ENCODE measurements around the gene WWOX.

WWOX gene

DNA sequence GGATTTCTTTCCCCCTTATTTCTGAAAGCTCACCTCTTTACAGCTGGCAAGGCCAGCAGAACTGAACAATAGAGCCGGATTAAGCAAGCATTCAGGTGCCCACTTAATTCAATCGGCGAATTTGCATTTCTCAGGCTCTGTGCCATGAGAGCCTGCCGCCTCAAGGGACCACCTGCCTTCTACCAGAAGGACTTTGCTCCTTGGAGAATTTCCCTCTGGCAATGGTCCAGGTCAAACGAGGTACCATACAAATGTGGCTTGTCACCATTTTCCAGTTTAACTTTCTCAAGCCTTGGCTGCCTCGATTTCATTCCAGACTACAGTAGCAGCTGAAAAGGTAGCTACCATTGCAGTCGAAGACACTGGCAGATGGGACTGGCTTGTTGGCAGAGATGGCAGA is 967.1 kb downstream of the WWOX start:
- in situ Hi-C loops (cut with MboI; ENCODE audit: low sequenced_read_pairs), result no loop called here

GRCh38 chr16:79067600-79067999 is 968.1 kb downstream of the WWOX start:
- in situ Hi-C loops (cut with MboI; ENCODE audit: low sequenced_read_pairs), result no loop called here

DNA sequence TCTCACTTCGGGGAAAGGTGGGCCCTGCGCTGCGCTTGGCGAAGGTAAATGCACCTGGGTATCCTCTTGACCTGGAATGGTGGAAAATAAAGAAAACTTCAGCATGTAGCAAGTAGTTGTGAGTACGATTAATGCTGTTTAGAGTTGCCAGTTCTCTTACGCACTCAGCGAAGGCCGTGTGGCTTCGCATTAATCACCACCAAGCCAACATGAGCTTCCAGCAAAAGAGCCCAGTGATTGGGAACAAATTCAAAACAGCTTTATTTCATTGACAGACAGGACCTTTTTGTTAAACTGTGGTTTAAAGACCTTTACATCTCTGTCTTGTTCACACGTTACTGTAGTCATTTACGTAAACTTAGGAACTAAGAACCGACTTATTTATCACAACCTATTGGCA is 969.7 kb downstream of the WWOX start:
- in situ Hi-C loops (cut with MboI; ENCODE audit: low sequenced_read_pairs), result no loop called here

DNA sequence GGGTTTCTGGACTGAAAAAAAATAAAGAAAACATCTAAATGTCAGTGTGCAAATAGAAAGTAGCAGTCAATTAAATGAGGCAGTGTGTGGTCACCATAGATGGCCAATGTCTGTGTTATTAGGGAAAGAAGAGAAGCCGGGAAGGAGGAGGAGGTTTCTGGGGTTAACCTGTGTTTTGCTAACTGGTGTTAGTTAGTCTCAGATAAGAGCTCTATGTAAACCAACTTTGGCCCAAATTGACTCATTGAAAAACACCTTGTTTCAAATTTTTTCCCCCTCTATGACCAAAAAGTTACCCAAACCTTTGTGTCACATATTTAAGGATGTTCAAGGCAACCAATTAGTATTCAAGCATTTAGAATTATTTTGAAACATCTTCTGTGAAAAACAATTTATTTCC is 970.2 kb downstream of the WWOX start:
- in situ Hi-C loops (cut with MboI; ENCODE audit: low sequenced_read_pairs), result no loop called here

DNA sequence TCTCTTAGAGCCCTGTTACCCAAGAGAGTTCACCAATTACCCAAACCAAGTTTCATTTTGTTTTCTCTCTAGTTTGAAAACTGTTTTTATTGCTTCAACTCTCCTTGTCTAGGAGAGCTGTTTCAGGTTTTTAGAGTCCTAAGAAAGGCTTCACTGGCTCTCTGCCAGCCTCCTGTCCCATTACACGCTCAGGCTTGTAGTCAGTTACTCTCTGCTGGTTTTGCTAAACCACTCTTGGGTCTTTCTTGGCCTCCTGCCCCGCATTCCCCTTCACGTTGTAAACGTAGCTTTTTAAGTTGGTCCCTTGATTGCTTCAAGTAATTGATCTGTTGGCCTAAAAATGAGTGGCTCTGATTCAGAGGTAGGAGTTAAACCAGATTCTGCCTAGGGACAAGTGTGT is 972.0 kb downstream of the WWOX start:
- in situ Hi-C loops (cut with MboI; ENCODE audit: low sequenced_read_pairs), result no loop called here

DNA sequence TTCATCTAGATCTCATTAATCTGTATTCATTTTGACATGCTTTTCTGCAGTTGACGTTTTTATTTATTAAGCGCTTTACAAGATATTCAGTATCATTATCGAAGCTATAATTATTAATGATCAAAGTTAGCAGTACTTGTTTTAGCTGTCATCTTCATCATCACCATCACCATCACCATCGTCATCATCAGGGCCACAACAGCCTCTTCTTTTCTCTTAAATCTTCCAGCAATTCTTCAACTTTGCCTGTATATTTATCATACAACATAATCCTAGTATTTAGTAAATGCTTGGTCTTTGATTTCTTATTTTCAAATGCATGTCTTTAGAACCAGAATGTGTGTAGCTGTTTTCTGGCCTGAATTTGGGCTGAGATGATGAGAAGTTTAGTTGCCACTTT is 973.1 kb downstream of the WWOX start:
- in situ Hi-C loops (cut with MboI; ENCODE audit: low sequenced_read_pairs), result no loop called here

DNA sequence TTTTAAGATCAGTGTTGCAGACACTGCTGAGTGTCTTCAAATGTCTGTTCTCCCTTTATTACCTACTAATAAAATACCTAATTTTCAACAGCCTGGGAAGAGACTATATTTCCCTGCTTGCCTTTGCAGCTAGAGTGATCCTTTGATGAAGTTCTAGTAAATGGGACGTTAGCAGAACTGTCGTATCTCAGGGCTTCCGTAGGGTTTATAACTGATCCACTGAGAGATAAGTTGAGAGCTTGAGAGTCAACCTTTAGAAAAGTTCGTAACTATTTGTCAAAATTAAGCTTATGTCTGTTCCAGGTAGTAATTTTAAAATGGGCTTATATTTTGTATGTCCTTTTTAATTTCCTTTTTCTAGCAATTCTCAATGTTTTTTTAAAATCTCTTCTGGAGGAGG is 974.1 kb downstream of the WWOX start:
- in situ Hi-C loops (cut with MboI; ENCODE audit: low sequenced_read_pairs), result no loop called here

DNA sequence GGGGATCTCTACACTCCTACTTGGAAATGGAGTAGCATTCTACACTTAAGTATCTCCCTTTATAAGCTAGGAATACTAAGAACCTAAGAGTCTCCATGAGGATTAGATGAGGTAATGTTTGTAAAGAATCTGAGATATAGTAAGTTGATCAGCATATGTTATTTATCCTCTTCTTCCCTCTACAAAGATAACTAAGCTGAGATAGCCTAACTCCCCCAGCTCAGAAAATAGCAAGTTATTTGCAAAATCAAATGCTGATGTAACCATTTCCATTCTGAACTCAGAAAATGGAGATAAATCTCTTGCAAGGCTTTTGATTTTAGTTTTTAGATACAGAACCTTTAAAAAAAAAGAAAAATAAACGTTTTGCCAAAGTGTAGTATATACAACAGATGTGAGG is 975.1 kb downstream of the WWOX start:
- in situ Hi-C loops (cut with MboI; ENCODE audit: low sequenced_read_pairs), result no loop called here

DNA sequence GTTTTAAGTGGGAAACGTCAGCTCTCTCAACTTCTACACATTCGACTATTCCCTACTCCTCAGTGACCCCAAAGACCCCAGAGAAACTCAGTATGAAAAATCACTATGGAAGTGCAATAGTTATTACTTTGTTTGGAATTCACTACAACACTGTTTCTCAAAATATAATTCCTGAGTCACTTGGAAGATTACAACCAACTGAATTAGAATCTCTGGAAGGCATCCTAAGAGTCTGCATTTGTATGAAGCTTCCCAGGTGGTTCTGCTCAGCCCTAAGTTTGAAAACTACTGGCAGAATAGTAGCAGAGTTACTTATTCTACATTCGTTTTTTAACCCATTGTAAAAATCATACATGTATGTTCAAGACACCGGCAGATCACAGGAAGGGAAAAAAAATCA is 975.5 kb downstream of the WWOX start:
- in situ Hi-C loops (cut with MboI; ENCODE audit: low sequenced_read_pairs), result no loop called here

DNA sequence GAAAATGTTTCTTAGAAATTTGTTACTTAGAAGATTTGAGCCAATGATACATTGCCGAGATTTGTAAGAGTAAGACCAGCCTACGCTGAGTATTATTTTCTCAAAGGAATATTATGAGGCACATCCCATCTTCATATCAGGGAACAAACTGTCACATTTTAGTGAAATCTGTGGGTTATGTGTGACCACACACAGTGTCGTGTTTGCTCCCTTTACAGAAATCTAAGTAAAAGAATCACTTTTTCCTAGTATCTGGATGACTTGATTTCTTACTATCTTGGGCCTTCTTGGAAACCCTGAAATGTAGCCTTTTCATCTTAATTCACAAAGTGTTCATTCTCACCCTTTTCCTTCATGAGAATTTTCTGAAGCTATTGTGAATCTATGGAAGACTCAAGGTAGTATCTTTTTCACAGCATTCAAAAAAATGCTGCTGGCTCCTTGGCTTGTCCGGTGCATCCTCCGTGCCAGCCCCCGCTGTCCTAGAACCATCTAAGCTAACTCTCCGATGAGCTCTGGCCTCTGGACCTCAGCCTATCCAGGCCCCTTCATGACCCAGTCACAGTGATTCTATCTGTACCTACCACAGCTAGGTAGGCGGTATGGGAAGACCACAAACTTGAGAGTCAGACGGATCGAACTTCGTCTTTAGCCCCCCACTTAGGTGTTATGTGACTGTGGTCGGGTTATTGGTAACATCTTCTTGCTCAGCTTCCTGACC is 976.8 kb downstream of the WWOX start:
- in situ Hi-C loops (cut with MboI; ENCODE audit: low sequenced_read_pairs), result no loop called here

- in situ Hi-C loops (cut with MboI; ENCODE audit: low sequenced_read_pairs), result no loop called here
Measured at GRCh38 chr16:79077346-79077745, 977.9 kb downstream of the WWOX start.

DNA sequence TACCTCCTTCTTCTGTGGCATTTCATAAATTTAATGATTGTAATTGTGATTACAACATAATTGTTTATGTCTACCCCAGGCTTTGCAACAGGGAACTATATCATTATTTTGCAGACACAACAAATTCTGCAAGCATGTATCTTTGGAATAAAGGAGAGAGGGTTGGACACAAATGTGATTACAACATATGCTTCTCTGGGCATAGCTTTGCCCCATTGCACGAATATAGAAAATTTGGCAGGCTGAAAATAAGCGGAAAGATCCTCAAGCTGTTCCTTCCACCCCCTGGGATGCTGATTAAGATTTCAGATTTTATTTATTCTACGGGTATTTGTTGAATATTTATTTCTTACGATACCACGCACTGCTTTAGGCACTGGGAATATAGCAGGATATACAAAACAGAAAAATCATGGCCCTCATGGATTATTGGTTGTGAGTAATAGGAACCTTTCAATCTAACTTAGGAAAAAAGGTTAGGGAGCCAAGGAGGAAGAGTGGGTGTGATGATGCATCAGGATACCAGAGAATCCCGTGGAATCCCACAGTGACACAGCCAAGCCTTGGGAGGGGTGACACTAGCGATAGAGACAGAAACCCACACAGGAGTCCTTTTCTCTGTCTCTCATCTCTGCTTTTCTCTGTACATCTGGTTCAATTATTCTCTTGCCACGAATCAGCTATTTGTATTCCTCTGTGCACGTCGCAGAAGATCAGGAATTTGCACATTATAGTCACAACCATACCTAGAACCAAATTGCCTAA is 980.4 kb downstream of the WWOX start:
- in situ Hi-C loops (cut with MboI; ENCODE audit: low sequenced_read_pairs), result no loop called here

DNA sequence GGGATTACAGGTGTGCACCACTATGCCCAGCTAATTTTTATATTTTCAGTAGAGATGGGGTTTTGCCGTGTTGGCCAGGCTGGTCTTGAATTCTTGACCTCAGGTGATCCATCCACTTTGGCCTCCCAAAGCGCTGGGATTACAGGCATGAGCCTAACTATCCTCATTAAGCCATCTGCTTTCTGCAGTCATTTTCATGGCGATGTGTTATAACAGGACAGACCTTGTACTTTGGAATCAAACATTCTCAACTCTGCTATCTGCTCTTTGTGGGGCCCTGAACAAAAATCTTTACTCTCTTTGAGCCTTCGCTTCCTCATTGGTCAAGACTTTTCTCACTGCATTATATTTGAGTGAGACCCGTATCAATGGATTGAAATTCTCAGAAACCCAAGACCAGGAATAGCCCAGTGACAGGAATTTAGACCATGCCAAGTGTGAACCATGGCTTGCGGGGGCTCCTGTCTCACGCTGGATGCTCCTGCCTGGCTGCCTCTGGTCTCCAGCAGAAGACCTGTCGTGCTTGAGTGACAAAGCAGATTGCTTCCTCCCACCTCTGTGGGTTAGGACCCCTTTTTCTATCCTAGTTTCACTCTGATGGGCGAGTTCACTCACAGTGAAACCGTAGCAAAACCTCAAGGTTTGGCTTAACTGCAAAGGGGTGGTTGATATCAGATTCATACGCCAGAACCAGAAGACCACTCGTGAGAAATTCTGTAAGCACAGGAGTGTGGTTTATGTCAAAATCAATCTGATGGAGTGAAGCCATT is 982.0 kb downstream of the WWOX start:
- in situ Hi-C loops (cut with MboI; ENCODE audit: low sequenced_read_pairs), result no loop called here

- in situ Hi-C loops (cut with MboI; ENCODE audit: low sequenced_read_pairs), result no loop called here
Measured at GRCh38 chr16:79082970-79083369, 983.5 kb downstream of the WWOX start.

DNA sequence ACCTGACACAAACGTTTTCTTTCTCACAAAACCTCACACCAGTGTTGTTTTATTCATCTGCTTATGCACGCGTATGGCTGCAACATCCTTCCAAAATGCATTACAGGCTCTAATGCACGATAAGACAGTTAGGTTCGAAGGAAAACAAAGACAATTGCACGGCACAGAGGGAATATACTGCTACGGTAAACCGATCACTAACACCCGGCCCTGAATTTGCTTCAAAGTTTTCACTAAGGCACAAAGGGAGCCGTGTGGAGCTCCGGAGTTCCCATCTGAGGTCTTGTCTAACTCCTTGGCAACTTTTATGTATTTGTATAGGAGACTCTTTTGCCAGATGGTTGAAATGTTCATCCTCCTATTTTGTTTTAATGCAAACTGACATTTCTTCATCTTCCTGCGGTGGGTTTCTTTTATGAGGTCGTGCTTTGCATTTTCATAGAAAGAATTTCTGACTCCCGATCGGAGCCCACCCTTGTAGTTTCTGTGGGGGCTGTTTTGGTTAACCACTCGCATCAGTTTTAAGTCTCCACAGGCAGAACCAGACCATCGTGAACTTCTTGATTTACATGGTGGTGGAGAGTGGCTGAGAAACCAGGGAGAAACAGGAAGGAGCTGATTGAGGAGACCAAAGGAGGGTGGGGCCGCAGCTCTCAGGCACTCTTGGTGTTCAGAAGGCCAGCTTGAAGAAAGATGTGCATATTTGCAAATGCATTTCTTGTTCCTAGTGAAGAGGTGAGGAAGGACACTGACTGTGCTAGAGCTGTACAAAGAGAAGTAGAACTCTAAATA is 984.2 kb downstream of the WWOX start:
- in situ Hi-C loops (cut with MboI; ENCODE audit: low sequenced_read_pairs), result no loop called here

- in situ Hi-C loops (cut with MboI; ENCODE audit: low sequenced_read_pairs), result no loop called here
Measured at GRCh38 chr16:79088971-79089370, 989.5 kb downstream of the WWOX start.

- in situ Hi-C loops (cut with MboI; ENCODE audit: low sequenced_read_pairs), result no loop called here
Measured at GRCh38 chr16:79089735-79090284, 990.4 kb downstream of the WWOX start.

GRCh38 chr16:79090966-79091365 is 991.5 kb downstream of the WWOX start:
- in situ Hi-C loops (cut with MboI; ENCODE audit: low sequenced_read_pairs), result no loop called here

- in situ Hi-C loops (cut with MboI; ENCODE audit: low sequenced_read_pairs), result no loop called here
Measured at GRCh38 chr16:79092846-79093245, 993.4 kb downstream of the WWOX start.

DNA sequence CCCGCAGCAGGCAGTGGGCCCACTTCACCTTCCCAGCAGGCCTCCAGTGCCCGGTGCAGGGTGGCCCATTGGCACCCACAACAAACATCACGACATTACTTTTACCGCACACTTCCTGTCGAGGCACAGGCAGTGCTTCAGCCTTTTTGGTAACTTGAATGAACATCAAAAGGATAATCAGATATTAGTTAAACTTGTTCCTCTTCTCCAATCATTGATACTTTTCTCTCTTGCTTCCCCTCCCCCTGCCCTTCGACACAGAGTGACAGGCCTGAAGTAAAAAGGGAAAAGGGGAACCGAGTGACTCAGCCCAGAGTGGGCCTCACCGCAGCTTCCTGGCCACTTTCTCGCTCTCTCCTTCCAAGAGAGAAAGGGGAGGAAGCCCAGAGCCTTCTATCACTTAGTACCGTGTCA is 994.1 kb downstream of the WWOX start:
- in situ Hi-C loops (cut with MboI; ENCODE audit: low sequenced_read_pairs), result no loop called here

GRCh38 chr16:79096246-79096645 is 996.8 kb downstream of the WWOX start:
- in situ Hi-C loops (cut with MboI; ENCODE audit: low sequenced_read_pairs), result no loop called here

Measured in HL-60/S4 treated with retinoic acid at 250 ng/mL for 4 days and 3 days (cell line).